Measurements from ENCODE around the gene RTN1. TPM values are rescaled to one million over a fixed set of nuclear protein-coding genes. Genes with fewer than 3 reads are reported as not detected.

RTN1 gene
- total and polyA plus RNA-seq, 4 donors, result 114 to 955 (median 805) TPM

DNA sequence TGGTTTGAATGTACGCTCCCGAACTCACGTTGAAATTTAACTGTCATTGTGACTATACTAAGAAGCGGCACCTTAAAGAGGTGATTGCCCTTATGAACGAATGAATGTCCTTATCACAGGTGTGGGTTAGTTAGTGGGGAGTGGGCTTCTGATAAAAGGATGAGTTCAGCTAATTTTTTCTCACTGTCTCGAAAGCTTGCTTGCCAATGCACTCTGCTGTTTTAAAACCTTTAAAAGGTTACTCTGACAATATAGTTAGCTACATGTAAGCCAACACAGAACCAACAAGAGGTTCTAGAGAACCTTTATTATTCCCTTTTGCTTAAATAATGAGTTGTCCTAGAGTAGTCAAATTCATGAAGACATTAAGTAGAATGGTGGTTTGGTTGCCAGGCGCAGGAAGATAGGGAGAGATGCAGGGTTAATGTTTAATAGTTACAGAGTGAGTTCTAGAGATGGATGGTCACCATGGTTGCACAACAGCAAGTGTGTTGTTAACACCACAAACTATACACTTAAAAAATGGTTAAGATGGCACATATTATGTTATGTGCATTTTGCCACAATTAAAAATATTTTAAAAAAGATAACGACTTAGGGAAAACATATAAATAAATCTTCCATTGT, 26.3 kb downstream of the RTN1 start:
- 74% methylated on average over 4 of the region's 8 CpGs for WGBS (ENCODE audit: insufficient coverage)
- no peak overlapping the region for H3K4me3 ChIP-seq (ENCODE audit: low read depth, low read length)
- no peak for DNase-seq (ENCODE audit: low read depth in 4 of 6, low spot score in 6 of 6)

DNA sequence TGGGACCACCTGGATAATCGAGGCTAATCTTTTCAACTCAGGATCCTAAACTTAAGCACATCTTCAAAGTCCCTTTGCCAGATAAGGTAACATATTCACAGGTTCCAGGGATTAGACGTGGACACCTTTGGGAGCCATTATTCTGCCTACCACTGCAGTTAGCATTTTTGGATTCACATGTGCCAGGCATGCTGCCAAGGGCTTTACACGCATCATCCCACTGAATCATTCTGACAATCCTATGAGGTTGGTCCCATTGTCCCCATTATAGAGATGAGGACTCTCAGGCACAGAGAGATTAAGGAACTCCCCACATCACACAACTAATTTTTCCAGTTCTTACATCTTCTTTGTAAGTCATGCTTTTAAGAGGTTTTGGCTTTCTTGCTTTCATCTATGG, 34.5 kb downstream of the RTN1 start:
- no peaks in the 10 kb centered on the region for H3K27me3 ChIP-seq (ENCODE audit: control insufficient read depth, insufficient read depth, low read length)
- H3K36me3 ChIP-seq (ENCODE audit: control insufficient read depth, insufficient read depth, low read length), result no peaks in the 10 kb centered on the region
- no peaks in the 10 kb centered on the region for H3K9me3 ChIP-seq (ENCODE audit: control insufficient read depth, insufficient read depth, low read length)
- no peak for DNase-seq (ENCODE audit: low read depth in 4 of 6, low spot score in 6 of 6)
- H3K27ac ChIP-seq (ENCODE audit: low read depth, low read length), result no peak overlapping the region
- 74% methylated on average over 3 of the region's 3 CpGs for WGBS (ENCODE audit: insufficient coverage)
- H3K4me1 ChIP-seq (ENCODE audit: control insufficient read depth, insufficient read depth, low read length), result no peaks in the 10 kb centered on the region
- H3K4me3 ChIP-seq (ENCODE audit: low read depth, low read length), result no peak overlapping the region

More for the DNA sequence above, 26.3 kb downstream of the RTN1 start:
- H3K27ac ChIP-seq (ENCODE audit: low read depth, low read length), result no peak overlapping the region
- H3K36me3 ChIP-seq (ENCODE audit: control insufficient read depth, insufficient read depth, low read length), result no peaks in the 10 kb centered on the region
- no peaks in the 10 kb centered on the region for H3K27me3 ChIP-seq (ENCODE audit: control insufficient read depth, insufficient read depth, low read length)
- no peaks in the 10 kb centered on the region for H3K4me1 ChIP-seq (ENCODE audit: control insufficient read depth, insufficient read depth, low read length)
- H3K9me3 ChIP-seq (ENCODE audit: control insufficient read depth, insufficient read depth, low read length), result no peaks in the 10 kb centered on the region

GRCh38 chr14:59832653-59833294, 37.8 kb downstream of the RTN1 start:
- peak in 1 of 6 donors; percentile 5 for DNase-seq (ENCODE audit: low read depth in 4 of 6, low spot score in 6 of 6)
- no peak overlapping the region for H3K27ac ChIP-seq (ENCODE audit: low read depth, low read length)
- whole genome bisulfite sequencing (ENCODE audit: insufficient coverage), result no CpG with 5 or more reads among the region's 2 CpGs
- no peaks in the 10 kb centered on the region for H3K36me3 ChIP-seq (ENCODE audit: control insufficient read depth, insufficient read depth, low read length)
- no peaks in the 10 kb centered on the region for H3K9me3 ChIP-seq (ENCODE audit: control insufficient read depth, insufficient read depth, low read length)
- H3K4me1 ChIP-seq (ENCODE audit: control insufficient read depth, insufficient read depth, low read length), result no peaks in the 10 kb centered on the region
- no peak overlapping the region for H3K4me3 ChIP-seq (ENCODE audit: low read depth, low read length)
- no peaks in the 10 kb centered on the region for H3K27me3 ChIP-seq (ENCODE audit: control insufficient read depth, insufficient read depth, low read length)

DNA sequence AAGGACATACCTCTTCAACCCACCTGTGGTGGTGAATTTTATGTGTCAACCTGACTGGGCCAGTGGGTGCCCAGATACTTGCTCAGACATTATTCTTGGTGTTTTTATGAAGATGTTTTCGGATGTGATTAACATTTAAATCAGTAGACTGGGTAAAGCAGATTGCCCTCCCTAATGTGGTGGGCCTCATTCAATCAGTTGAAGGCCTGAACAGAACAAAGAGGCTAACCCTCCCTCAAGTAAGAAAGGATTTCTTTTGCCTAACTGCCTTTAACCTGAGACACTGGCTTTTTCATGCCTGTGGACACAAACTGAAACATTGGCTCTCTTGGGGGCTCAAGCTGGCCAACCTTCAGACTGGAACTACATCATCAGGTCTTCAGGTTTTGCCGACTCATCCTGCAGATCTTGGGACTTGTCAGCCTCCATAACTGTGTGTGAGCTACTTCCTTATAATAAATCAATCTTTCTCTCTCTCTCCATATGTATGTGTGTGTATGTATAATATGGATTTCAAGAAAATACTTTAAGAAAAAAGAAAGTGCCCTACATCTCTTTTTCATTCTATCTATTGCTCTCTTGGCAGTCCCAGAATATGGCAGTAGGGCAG, 39.4 kb downstream of the RTN1 start:
- no peak overlapping the region for H3K4me3 ChIP-seq (ENCODE audit: low read depth, low read length)
- no peaks in the 10 kb centered on the region for H3K9me3 ChIP-seq (ENCODE audit: control insufficient read depth, insufficient read depth, low read length)
- H3K27ac ChIP-seq (ENCODE audit: low read depth, low read length), result no peak overlapping the region
- H3K4me1 ChIP-seq (ENCODE audit: control insufficient read depth, insufficient read depth, low read length), result no peaks in the 10 kb centered on the region
- no peak for DNase-seq (ENCODE audit: low read depth in 4 of 6, low spot score in 6 of 6)
- WGBS (ENCODE audit: insufficient coverage), result no CpG with 5 or more reads among the region's 2 CpGs
- H3K27me3 ChIP-seq (ENCODE audit: control insufficient read depth, insufficient read depth, low read length), result no peaks in the 10 kb centered on the region
- no peaks in the 10 kb centered on the region for H3K36me3 ChIP-seq (ENCODE audit: control insufficient read depth, insufficient read depth, low read length)

- Histone ChIP-seq H3K4me3 (ENCODE audit: low read depth, low read length) (no peak overlapping the region), H3K27me3 (ENCODE audit: control insufficient read depth, insufficient read depth, low read length) (no peaks in the 10 kb centered on the region), H3K9me3 (ENCODE audit: control insufficient read depth, insufficient read depth, low read length) (no peaks in the 10 kb centered on the region), H3K27ac (ENCODE audit: low read depth, low read length) (no peak overlapping the region), H3K36me3 (ENCODE audit: control insufficient read depth, insufficient read depth, low read length) (no peaks in the 10 kb centered on the region), H3K4me1 (ENCODE audit: control insufficient read depth, insufficient read depth, low read length) (no peaks in the 10 kb centered on the region)
- 78% methylated on average over 1 of the region's 3 CpGs for WGBS (ENCODE audit: insufficient coverage)
- DNase-seq (ENCODE audit: low read depth in 4 of 6, low spot score in 6 of 6), result no peak
These were observed 40.2 kb downstream of the RTN1 start for GRCh38 chr14:59830338-59830734.

DNA sequence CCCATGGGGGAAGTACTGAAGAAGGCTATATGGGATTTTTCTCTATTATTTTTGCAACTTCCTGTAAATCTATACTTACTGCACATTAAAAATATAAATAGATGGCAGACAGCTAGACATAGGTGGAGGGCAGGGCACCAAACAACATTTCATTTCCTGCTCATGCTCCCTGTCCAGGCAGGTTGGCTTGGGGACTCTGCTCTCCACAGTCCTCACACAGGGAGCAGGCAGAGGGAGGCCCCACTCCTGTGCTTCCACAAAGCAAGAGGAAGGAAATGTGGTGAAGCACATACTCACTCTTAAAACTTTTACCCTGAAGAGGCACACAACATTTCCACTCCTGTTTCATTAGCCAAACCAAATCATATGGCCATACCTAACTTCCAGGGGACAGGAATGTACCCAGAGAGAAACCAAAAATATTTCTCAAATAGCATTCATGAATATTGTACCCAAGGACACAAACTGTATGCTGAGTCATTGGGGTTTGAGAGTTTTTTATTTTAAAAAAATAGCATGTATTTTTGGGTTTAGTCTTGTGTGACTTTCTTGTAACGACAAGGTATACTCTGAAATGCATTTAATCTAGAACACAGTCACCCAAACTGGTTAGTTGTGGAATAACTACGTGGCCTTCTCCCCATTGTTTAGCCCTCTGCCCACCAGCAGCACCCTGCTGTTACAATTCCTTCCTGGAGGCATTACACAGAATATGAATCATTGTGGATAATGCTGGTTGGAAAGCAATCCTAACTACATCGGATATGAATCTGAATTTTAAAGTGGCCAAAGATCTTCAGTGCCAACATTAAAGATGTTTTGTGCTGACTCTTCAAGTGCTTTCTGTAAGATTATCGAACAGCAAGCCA, 40.9 kb downstream of the RTN1 start:
- H3K4me1 ChIP-seq (ENCODE audit: control insufficient read depth, insufficient read depth, low read length), result no peaks in the 10 kb centered on the region
- no peaks in the 10 kb centered on the region for H3K9me3 ChIP-seq (ENCODE audit: control insufficient read depth, insufficient read depth, low read length)
- no peaks in the 10 kb centered on the region for H3K27me3 ChIP-seq (ENCODE audit: control insufficient read depth, insufficient read depth, low read length)
- no peak for DNase-seq (ENCODE audit: low read depth in 4 of 6, low spot score in 6 of 6)
- no peaks in the 10 kb centered on the region for H3K36me3 ChIP-seq (ENCODE audit: control insufficient read depth, insufficient read depth, low read length)
- 14% methylated on average over 1 of the region's 4 CpGs for WGBS (ENCODE audit: insufficient coverage)
- no peak overlapping the region for H3K27ac ChIP-seq (ENCODE audit: low read depth, low read length)
- H3K4me3 ChIP-seq (ENCODE audit: low read depth, low read length), result no peak overlapping the region

- DNase-seq (ENCODE audit: low read depth in 4 of 6, low spot score in 6 of 6), result no peak
These were observed 42.3 kb downstream of the RTN1 start for GRCh38 chr14:59828276-59828675.

GRCh38 chr14:59827401-59827800, 43.2 kb downstream of the RTN1 start:
- Histone ChIP-seq H3K27ac (ENCODE audit: low read depth, low read length) (no peak overlapping the region), H3K27me3 (ENCODE audit: control insufficient read depth, insufficient read depth, low read length) (no peaks in the 10 kb centered on the region), H3K9me3 (ENCODE audit: control insufficient read depth, insufficient read depth, low read length) (no peaks in the 10 kb centered on the region), H3K4me3 (ENCODE audit: low read depth, low read length) (no peak overlapping the region), H3K4me1 (ENCODE audit: control insufficient read depth, insufficient read depth, low read length) (no peaks in the 10 kb centered on the region), H3K36me3 (ENCODE audit: control insufficient read depth, insufficient read depth, low read length) (no peaks in the 10 kb centered on the region)
- WGBS (ENCODE audit: insufficient coverage), result 36% methylated on average over 3 of the region's 3 CpGs
- DNase-seq (ENCODE audit: low read depth in 4 of 6, low spot score in 6 of 6), result peak in 1 of 6 donors; percentile 20

More at GRCh38 chr14:59828276-59828675, 42.3 kb downstream of the RTN1 start:
- Histone ChIP-seq H3K27ac (ENCODE audit: low read depth, low read length) (no peak overlapping the region), H3K9me3 (ENCODE audit: control insufficient read depth, insufficient read depth, low read length) (no peaks in the 10 kb centered on the region), H3K4me3 (ENCODE audit: low read depth, low read length) (no peak overlapping the region), H3K27me3 (ENCODE audit: control insufficient read depth, insufficient read depth, low read length) (no peaks in the 10 kb centered on the region), H3K4me1 (ENCODE audit: control insufficient read depth, insufficient read depth, low read length) (no peaks in the 10 kb centered on the region), H3K36me3 (ENCODE audit: control insufficient read depth, insufficient read depth, low read length) (no peaks in the 10 kb centered on the region)
- 20% methylated on average over 2 of the region's 2 CpGs for WGBS (ENCODE audit: insufficient coverage)

GRCh38 chr14:59826150-59826549, 44.4 kb downstream of the RTN1 start:
- DNase-seq (ENCODE audit: low read depth in 4 of 6, low spot score in 6 of 6), result no peak
- H3K27ac ChIP-seq (ENCODE audit: low read depth, low read length), result no peak overlapping the region

More at GRCh38 chr14:59826150-59826549, 44.4 kb downstream of the RTN1 start:
- H3K36me3 ChIP-seq (ENCODE audit: control insufficient read depth, insufficient read depth, low read length), result no peaks in the 10 kb centered on the region
- H3K4me3 ChIP-seq (ENCODE audit: low read depth, low read length), result no peak overlapping the region
- H3K9me3 ChIP-seq (ENCODE audit: control insufficient read depth, insufficient read depth, low read length), result no peaks in the 10 kb centered on the region
- no peaks in the 10 kb centered on the region for H3K4me1 ChIP-seq (ENCODE audit: control insufficient read depth, insufficient read depth, low read length)
- no peaks in the 10 kb centered on the region for H3K27me3 ChIP-seq (ENCODE audit: control insufficient read depth, insufficient read depth, low read length)
